Liver (tissue), 9 donors: ENCODE results near the gene FAM89B. TPM values are rescaled to one million over a fixed set of nuclear protein-coding genes. Genes with fewer than 3 reads are reported as not detected.

Source experiments
- DNase-seq: peaks from one replicate; pipeline ENCODE4 v3.0.0-alpha.2; 2017; ENCODE audit warnings: low spot score
- H3K27ac ChIP-seq, 2 donors: one replicate each; pipeline ENCODE4 v1.7.0; 2013; ENCODE audit warnings: inconsistent platforms in 2 of 2, low read length in 2 of 2, control low read depth in 1 of 2, low read depth in 1 of 2, mild to moderate bottlenecking in 1 of 2
- H3K27me3 ChIP-seq, 4 donors: one replicate each; pipeline versions ENCODE4 v1.6.1 to v1.7.0; 2013; ENCODE audit warnings: low read length in 3 of 4, inconsistent platforms in 1 of 4, mild to moderate bottlenecking in 1 of 4, moderate library complexity in 1 of 4; ENCODE audit not compliant: control insufficient read depth in 4 of 4, insufficient read depth in 4 of 4
- H3K36me3 ChIP-seq, 4 donors: one replicate each; pipeline versions ENCODE4 v1.6.1 to v1.7.0; 2013; ENCODE audit warnings: low read length in 3 of 4, mild to moderate bottlenecking in 3 of 4, low read depth in 1 of 4, moderate library complexity in 1 of 4; ENCODE audit not compliant: control insufficient read depth in 4 of 4, insufficient read depth in 3 of 4
- H3K4me1 ChIP-seq, 4 donors: one replicate each; pipeline versions ENCODE4 v1.6.1 to v1.7.0; 2013; ENCODE audit warnings: low read length in 3 of 4, mild to moderate bottlenecking in 3 of 4, moderate library complexity in 1 of 4; ENCODE audit not compliant: control insufficient read depth in 4 of 4, insufficient read depth in 4 of 4
- H3K4me3 ChIP-seq, 3 donors: one replicate each; pipeline versions ENCODE4 v1.6.1 to v1.7.0; 2013; ENCODE audit warnings: low read length in 3 of 3, control low read depth in 1 of 3, low read depth in 1 of 3, mild to moderate bottlenecking in 1 of 3
- H3K9ac ChIP-seq, 2 donors: one replicate each; pipeline ENCODE4 v1.7.0; 2013; ENCODE audit warnings: low read length in 2 of 2, mild to moderate bottlenecking in 2 of 2, moderate library complexity in 2 of 2, control low read depth in 1 of 2, low read depth in 1 of 2
- H3K9me3 ChIP-seq, 4 donors: one replicate each; pipeline versions ENCODE4 v1.6.1 to v1.7.0; 2013; ENCODE audit warnings: low read length in 3 of 4; ENCODE audit not compliant: control insufficient read depth in 4 of 4
- EGR1 ChIP-seq, 2 donors: IDR thresholded peaks; 2 replicates each; pipeline ENCODE4 v1.6.1; 2016 to 2018; ENCODE audit warnings: antibody characterized with exemption in 2 of 2, low read depth in 2 of 2
- FOXA1 ChIP-seq: IDR thresholded peaks from 2 replicates; pipeline ENCODE4 v1.6.1; 2016; ENCODE audit warnings: antibody characterized with exemption
- FOXA2 ChIP-seq: IDR thresholded peaks from 2 replicates; pipeline ENCODE4 v1.6.1; 2016; ENCODE audit warnings: antibody characterized with exemption
- HNF4G ChIP-seq: IDR thresholded peaks from 2 replicates; pipeline ENCODE4 v1.6.1; 2016; ENCODE audit warnings: antibody characterized with exemption
- JUND ChIP-seq, 2 donors: IDR thresholded peaks; 2 replicates each; pipeline ENCODE4 v1.6.1; 2016; ENCODE audit warnings: antibody characterized with exemption in 2 of 2
- NR2F2 ChIP-seq: IDR thresholded peaks from 2 replicates; pipeline ENCODE4 v1.6.1; 2016; ENCODE audit warnings: antibody characterized with exemption
- RAD21 ChIP-seq, 2 donors: IDR thresholded peaks; 2 replicates each; pipeline ENCODE4 v1.6.1; 2016; ENCODE audit warnings: antibody characterized with exemption in 2 of 2, mild to moderate bottlenecking in 2 of 2
- RXRA ChIP-seq, 2 donors: IDR thresholded peaks; 2 replicates each; pipeline ENCODE4 v1.6.1; 2017 to 2018; ENCODE audit warnings: antibody characterized with exemption in 2 of 2, mild to moderate bottlenecking in 1 of 2
- WGBS: extraction: QIAGEN DNeasy Blood & Tissue Kit; methylation state at CpG from one replicate; pipeline ENCODE4 v1.1.7; 2013; 5-methylcytosine and 5-hydroxymethylcytosine counted together
- polyA plus RNA-seq, 2 donors: library from polyadenylated mRNA; stranded (reverse) in 1 of 2; unstranded in 1 of 2; fragments of 200-250 nt in 1 of 2; fragments of >200 nt in 1 of 2; fragmentation: Nextera tagmentation in 1 of 2; extraction: Ambion mirVana in 1 of 2; gene quantifications; one replicate each; pipeline versions ENCODE4 v1.2.1 to v1.2.3, GENCODE V29; 2013 to 2015
- total RNA-seq, 2 donors: library from RNA; depleted of rRNA; stranded (reverse); fragments of >200 nt; gene quantifications; one replicate each; pipeline ENCODE4 v1.2.3, GENCODE V29; 2014
- TF ChIP-seq, protein P1 (sequence below): fragments of 150-350 bp; IDR thresholded peaks from 2 replicates; pipeline ENCODE4 v1.5.1; 2017; ENCODE audit warnings: improper control_type of control experiment, low read depth, low read length; ENCODE audit not compliant: missing input control
- TF ChIP-seq, protein P2 (sequence below): IDR thresholded peaks from 2 replicates; pipeline ENCODE4 v1.6.1; 2016; ENCODE audit warnings: antibody characterized with exemption
- TF ChIP-seq, protein P3 (sequence below): IDR thresholded peaks from 2 replicates; pipeline ENCODE4 v1.6.1; 2016; ENCODE audit warnings: antibody characterized with exemption
- TF ChIP-seq, protein P4 (sequence below): IDR thresholded peaks from 2 replicates; pipeline ENCODE4 v1.6.1; 2016; ENCODE audit warnings: antibody characterized with exemption, mild to moderate bottlenecking
- donor health status: healthy.
- donor health status: healthy.
- donor health status: healthy.
- donor health status: healthy.
- donor health status: healthy.

Gene FAM89B
- total and polyA plus RNA-seq, 4 donors = 4.7 to 16.7 (median 9.5) TPM

DNA sequence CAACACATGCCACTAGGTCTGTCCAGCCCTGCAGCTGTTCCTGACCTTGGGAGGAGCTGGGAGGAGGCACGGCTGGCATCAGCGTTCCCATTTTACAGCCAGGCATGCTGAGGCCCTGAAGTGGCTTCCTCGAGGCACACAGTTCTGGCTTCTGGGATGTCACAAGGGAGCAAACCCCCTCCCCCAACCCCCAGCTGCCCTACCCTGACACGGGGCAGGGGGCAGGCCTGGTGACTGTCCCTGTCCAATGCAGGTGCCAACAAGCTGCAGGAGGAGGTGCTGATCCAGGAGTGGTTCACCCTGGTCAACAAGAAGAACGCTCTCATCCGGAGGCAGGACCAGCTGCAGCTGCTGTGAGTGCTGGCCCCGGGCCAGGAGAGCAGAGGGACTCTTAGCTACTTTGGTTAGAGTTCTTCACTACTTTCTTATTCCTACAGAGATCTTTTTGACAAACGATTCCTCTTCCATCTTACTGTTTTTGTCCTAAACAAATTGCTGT lies 18.0 kb downstream of the FAM89B start:
- Histone ChIP-seq H3K9me3 (no peaks in the 10 kb centered on the region), H3K27ac (no peak overlapping the region), H3K9ac (no peak overlapping the region), H3K4me1 (peaks cover 0 to 7% (median 0%) of the 10 kb centered on the region in 4 donors), H3K4me3 (no peak overlapping the region), H3K36me3 (peaks cover 0 to 2% (median 0%) of the 10 kb centered on the region in 4 donors), H3K27me3 (no peaks in the 10 kb centered on the region)
- WGBS = 81% methylated on average over 8 of the region's 8 CpGs
- no peak for DNase-seq
- TF ChIP-seq RAD21 (IDR thresholded peaks at IDR 0.05) (no peak), FOXA1 (no peak), FOXA2 (no peak), HNF4G (no peak), RXRA (IDR thresholded peaks at IDR 0.05) (no peak), NR2F2 (no peak), JUND (IDR thresholded peaks at IDR 0.05) (no peak)
- TF ChIP-seq, protein P1, sequence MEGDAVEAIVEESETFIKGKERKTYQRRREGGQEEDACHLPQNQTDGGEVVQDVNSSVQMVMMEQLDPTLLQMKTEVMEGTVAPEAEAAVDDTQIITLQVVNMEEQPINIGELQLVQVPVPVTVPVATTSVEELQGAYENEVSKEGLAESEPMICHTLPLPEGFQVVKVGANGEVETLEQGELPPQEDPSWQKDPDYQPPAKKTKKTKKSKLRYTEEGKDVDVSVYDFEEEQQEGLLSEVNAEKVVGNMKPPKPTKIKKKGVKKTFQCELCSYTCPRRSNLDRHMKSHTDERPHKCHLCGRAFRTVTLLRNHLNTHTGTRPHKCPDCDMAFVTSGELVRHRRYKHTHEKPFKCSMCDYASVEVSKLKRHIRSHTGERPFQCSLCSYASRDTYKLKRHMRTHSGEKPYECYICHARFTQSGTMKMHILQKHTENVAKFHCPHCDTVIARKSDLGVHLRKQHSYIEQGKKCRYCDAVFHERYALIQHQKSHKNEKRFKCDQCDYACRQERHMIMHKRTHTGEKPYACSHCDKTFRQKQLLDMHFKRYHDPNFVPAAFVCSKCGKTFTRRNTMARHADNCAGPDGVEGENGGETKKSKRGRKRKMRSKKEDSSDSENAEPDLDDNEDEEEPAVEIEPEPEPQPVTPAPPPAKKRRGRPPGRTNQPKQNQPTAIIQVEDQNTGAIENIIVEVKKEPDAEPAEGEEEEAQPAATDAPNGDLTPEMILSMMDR = no peak
- TF ChIP-seq, protein P2, sequence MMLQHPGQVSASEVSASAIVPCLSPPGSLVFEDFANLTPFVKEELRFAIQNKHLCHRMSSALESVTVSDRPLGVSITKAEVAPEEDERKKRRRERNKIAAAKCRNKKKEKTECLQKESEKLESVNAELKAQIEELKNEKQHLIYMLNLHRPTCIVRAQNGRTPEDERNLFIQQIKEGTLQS = no peak
- TF ChIP-seq, protein P3, sequence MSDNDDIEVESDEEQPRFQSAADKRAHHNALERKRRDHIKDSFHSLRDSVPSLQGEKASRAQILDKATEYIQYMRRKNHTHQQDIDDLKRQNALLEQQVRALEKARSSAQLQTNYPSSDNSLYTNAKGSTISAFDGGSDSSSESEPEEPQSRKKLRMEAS = no peak

DNA sequence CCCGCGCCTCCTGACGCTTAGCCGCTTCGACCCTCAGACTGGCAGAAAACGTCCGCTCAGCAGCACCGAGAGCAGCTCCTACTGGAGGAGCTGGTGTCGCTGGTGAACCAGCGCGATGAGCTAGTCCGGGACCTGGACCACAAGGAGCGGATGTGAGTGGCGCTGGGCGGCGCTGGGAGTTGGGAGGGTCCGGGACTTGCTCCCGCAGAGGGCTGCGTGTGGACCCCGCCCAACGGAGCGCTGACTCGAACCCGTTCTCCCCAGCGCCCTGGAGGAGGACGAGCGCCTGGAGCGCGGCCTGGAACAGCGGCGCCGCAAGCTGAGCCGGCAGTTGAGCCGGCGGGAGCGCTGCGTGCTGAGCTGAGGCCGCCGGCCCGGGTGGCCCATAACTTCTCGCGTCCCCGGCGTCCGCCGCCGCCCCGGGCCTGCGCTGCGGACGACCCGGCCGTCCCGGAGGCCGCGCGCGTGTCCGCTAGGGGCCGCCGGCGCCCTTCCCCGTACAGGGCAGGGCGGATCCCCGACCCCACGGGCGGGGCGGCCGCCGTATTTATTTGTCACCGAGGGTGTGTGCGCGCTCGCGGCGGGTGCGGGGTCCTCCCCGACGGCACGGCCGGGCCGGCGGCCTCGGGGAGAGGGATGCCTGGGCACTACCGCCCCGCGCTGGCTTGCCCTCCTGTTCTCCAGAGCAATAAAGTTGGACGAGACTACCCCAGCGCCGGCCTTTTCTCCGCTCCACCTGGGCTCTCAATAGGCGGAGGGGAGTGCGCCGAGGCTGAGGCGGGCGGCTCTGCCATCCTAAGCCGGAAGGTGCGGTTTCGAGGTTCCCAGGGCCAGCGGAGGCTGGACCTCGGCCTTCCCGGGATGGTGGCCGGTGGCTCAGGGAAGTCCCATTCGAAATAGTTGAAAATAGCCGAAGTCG lies 19.9 kb downstream of the FAM89B start:
- Histone ChIP-seq H3K9ac (no peak overlapping the region), H3K36me3 (no peaks in the 10 kb centered on the region), H3K4me1 (peaks cover 0 to 3% (median 0%) of the 10 kb centered on the region in 4 donors), H3K4me3 (no peak overlapping the region), H3K27ac (peak overlapping the region in 1 of 2 donors; percentile 19), H3K9me3 (no peaks in the 10 kb centered on the region), H3K27me3 (no peaks in the 10 kb centered on the region)
- no peak for DNase-seq
- 37% methylated on average over 106 of the region's 106 CpGs for WGBS
- TF ChIP-seq EGR1 (IDR thresholded peaks at IDR 0.05; ENCODE audit: low read depth in 2 of 2) (no peak), HNF4G (no peak)
- TF ChIP-seq, protein P4, sequence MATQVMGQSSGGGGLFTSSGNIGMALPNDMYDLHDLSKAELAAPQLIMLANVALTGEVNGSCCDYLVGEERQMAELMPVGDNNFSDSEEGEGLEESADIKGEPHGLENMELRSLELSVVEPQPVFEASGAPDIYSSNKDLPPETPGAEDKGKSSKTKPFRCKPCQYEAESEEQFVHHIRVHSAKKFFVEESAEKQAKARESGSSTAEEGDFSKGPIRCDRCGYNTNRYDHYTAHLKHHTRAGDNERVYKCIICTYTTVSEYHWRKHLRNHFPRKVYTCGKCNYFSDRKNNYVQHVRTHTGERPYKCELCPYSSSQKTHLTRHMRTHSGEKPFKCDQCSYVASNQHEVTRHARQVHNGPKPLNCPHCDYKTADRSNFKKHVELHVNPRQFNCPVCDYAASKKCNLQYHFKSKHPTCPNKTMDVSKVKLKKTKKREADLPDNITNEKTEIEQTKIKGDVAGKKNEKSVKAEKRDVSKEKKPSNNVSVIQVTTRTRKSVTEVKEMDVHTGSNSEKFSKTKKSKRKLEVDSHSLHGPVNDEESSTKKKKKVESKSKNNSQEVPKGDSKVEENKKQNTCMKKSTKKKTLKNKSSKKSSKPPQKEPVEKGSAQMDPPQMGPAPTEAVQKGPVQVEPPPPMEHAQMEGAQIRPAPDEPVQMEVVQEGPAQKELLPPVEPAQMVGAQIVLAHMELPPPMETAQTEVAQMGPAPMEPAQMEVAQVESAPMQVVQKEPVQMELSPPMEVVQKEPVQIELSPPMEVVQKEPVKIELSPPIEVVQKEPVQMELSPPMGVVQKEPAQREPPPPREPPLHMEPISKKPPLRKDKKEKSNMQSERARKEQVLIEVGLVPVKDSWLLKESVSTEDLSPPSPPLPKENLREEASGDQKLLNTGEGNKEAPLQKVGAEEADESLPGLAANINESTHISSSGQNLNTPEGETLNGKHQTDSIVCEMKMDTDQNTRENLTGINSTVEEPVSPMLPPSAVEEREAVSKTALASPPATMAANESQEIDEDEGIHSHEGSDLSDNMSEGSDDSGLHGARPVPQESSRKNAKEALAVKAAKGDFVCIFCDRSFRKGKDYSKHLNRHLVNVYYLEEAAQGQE = no peak
- TF ChIP-seq, protein P1 = peak; percentile 23
